ENCODE data around the gene TMEM131.

TMEM131 gene

GRCh38 chr2:97742381-97742847 lies 253.3 kb downstream of the TMEM131 start:
- no peaks in the 10 kb centered on the region for H3K4me1 ChIP-seq (ENCODE audit: control insufficient read depth, insufficient read depth, low read length)
- H3K36me3 ChIP-seq (ENCODE audit: control insufficient read depth in 2 of 2, insufficient read depth in 1 of 2, low read length in 2 of 2): no peaks in the 10 kb centered on the region
- no peaks in the 10 kb centered on the region for H3K9me3 ChIP-seq (ENCODE audit: control insufficient read depth, insufficient read depth, low read depth, low read length)
- no peak overlapping the region for H3K27ac ChIP-seq (ENCODE audit: extremely low read depth, low read depth, low read length)
- ChIA-PET POLR2A (no interaction called here), CTCF (interaction anchor here (1.1 to 3.9 kb wide), 6 partner anchors 9 to 151 kb away, joined by 4 to 23 read pairs (median 14); no protein-coding TSS in a partner anchor)
- TF ChIP-seq ZNF621 (tag by site-specific recombination; IDR thresholded peaks at IDR 0.05): no peak
- no peak for TF ChIP-seq ZNF692 (tag by site-specific recombination; IDR thresholded peaks at IDR 0.05)
- no peak overlapping the region for H3K4me3 ChIP-seq (ENCODE audit: low read depth, low read length)

- POLR2A ChIA-PET: no interaction called here
- H3K27ac ChIP-seq (ENCODE audit: extremely low read depth, low read depth, low read length): no peak overlapping the region
- H3K9me3 ChIP-seq (ENCODE audit: control insufficient read depth, insufficient read depth, low read depth, low read length): no peaks in the 10 kb centered on the region
- no peaks in the 10 kb centered on the region for H3K4me1 ChIP-seq (ENCODE audit: control insufficient read depth, insufficient read depth, low read length)
- CTCF ChIA-PET: interaction anchor here (0.7 to 3.9 kb wide), 10 partner anchors 10 to 694 kb away, joined by 3 to 23 read pairs (median 7); no protein-coding TSS in a partner anchor
- H3K36me3 ChIP-seq (ENCODE audit: control insufficient read depth in 2 of 2, insufficient read depth in 1 of 2, low read length in 2 of 2): no peaks in the 10 kb centered on the region
- no peak for TF ChIP-seq ZNF114 (tag by site-specific recombination; IDR thresholded peaks at IDR 0.05)
- TF ChIP-seq PRDM2 (tag by site-specific recombination; IDR thresholded peaks at IDR 0.05; ENCODE audit: borderline replicate concordance): no peak
- no peak for TF ChIP-seq ZNF585B (tag by site-specific recombination; IDR thresholded peaks at IDR 0.05)
- no peak for TF ChIP-seq ZFHX2 (tag by site-specific recombination; conservative IDR thresholded peaks at IDR 0.05)
- no peak for TF ChIP-seq ZNF513 (tag by site-specific recombination; IDR thresholded peaks at IDR 0.05)
- no peak for TF ChIP-seq ZNF623 (tag by site-specific recombination; IDR thresholded peaks at IDR 0.05)
- TF ChIP-seq ZBTB7A (tag by site-specific recombination; IDR thresholded peaks at IDR 0.05; ENCODE audit: low read depth): no peak
- H3K4me3 ChIP-seq (ENCODE audit: low read depth, low read length): no peak overlapping the region
These were observed 254.1 kb downstream of the TMEM131 start for GRCh38 chr2:97741686-97742085.

- no peak overlapping the region for H3K27ac ChIP-seq (ENCODE audit: extremely low read depth, low read depth, low read length)
- H3K36me3 ChIP-seq (ENCODE audit: control insufficient read depth in 2 of 2, insufficient read depth in 1 of 2, low read length in 2 of 2): no peaks in the 10 kb centered on the region
- no peak for TF ChIP-seq ZNF169 (tag by site-specific recombination; IDR thresholded peaks at IDR 0.05)
- TF ChIP-seq ZBTB8A (tag by site-specific recombination; IDR thresholded peaks at IDR 0.05): no peak
- TF ChIP-seq ZNF555 (tag by site-specific recombination; conservative IDR thresholded peaks at IDR 0.05): no peak
- no peak for TF ChIP-seq ZNF202 (tag by site-specific recombination; IDR thresholded peaks at IDR 0.05; ENCODE audit: borderline replicate concordance)
- TF ChIP-seq KLF7 (tag by site-specific recombination; IDR thresholded peaks at IDR 0.05; ENCODE audit: borderline replicate concordance): no peak
- no peak for TF ChIP-seq ZNF596 (tag by site-specific recombination; IDR thresholded peaks at IDR 0.05)
- TF ChIP-seq ZNF16 (tag by site-specific recombination; IDR thresholded peaks at IDR 0.05; ENCODE audit: low read depth): no peak
- TF ChIP-seq ZNF677 (tag by site-specific recombination; IDR thresholded peaks at IDR 0.05): no peak
- TF ChIP-seq ZNF366 (tag by site-specific recombination; conservative IDR thresholded peaks at IDR 0.05): no peak
- TF ChIP-seq ZNF777 (tag by site-specific recombination; IDR thresholded peaks at IDR 0.05; ENCODE audit: borderline replicate concordance): no peak
- ChIA-PET POLR2A (no interaction called here), CTCF (interaction anchor here (0.6 to 3.9 kb wide), 15 partner anchors 10 to 1035 kb away, joined by 3 to 23 read pairs (median 4); no protein-coding TSS in a partner anchor)
- H3K4me3 ChIP-seq (ENCODE audit: low read depth, low read length): no peak overlapping the region
- H3K4me1 ChIP-seq (ENCODE audit: control insufficient read depth, insufficient read depth, low read length): no peaks in the 10 kb centered on the region
- no peaks in the 10 kb centered on the region for H3K9me3 ChIP-seq (ENCODE audit: control insufficient read depth, insufficient read depth, low read depth, low read length)
These were observed 254.5 kb downstream of the TMEM131 start for GRCh38 chr2:97741251-97741650.

Measured in HEK293 (cell line).